DND-41 (cell line): Measurements from ENCODE around the gene DUSP7.

Experiments
- EZH2 ChIP-seq: IDR thresholded peaks from 3 replicates; pipeline ENCODE4 v1.6.1; 2012; ENCODE audit warnings: borderline replicate concordance, low read depth, mild to moderate bottlenecking, moderate library complexity, low read length, inconsistent platforms; ENCODE audit not compliant: severe bottlenecking
- TF ChIP-seq, protein P1 (sequence below): IDR thresholded peaks from 2 replicates; pipeline ENCODE4 v1.5.1; 2012; ENCODE audit warnings: borderline replicate concordance, low read length, moderate library complexity, mild to moderate bottlenecking; ENCODE audit not compliant: poor library complexity, severe bottlenecking; ENCODE audit errors: extremely low read depth

DNA sequence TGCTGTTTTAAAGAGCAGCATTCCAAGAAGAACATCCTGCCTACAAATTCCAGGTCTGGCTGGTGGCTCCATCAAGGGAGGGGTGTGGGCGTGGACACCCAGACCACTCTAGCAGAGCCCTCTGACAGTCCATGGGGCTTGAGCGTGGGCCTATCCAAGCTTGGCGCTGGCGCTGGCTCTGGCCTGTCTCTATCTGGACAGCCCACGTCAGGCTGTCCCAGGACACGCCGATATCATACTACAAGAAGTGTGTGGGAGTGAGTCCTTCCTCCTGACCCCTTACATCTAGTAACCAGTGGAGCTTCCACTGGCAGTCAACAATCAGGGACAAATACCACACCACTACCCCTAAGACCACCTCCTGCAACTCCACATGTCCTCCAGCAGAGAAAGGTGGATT, 17.1 kb upstream of the DUSP7 start:
- TF ChIP-seq, protein P1, sequence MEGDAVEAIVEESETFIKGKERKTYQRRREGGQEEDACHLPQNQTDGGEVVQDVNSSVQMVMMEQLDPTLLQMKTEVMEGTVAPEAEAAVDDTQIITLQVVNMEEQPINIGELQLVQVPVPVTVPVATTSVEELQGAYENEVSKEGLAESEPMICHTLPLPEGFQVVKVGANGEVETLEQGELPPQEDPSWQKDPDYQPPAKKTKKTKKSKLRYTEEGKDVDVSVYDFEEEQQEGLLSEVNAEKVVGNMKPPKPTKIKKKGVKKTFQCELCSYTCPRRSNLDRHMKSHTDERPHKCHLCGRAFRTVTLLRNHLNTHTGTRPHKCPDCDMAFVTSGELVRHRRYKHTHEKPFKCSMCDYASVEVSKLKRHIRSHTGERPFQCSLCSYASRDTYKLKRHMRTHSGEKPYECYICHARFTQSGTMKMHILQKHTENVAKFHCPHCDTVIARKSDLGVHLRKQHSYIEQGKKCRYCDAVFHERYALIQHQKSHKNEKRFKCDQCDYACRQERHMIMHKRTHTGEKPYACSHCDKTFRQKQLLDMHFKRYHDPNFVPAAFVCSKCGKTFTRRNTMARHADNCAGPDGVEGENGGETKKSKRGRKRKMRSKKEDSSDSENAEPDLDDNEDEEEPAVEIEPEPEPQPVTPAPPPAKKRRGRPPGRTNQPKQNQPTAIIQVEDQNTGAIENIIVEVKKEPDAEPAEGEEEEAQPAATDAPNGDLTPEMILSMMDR: no peak
- TF ChIP-seq EZH2: no peak
